Hepatocyte (in vitro differentiated cells): ENCODE data around the gene ABHD8. TPM values are rescaled to one million over a fixed set of nuclear protein-coding genes. Genes with fewer than 3 reads are reported as not detected.

Source experiments
- DNase-seq: peaks from one replicate; pipeline ENCODE4 v3.0.0-alpha.2; 2016; ENCODE audit warnings: low spot score
- H2AFZ ChIP-seq: fragments of 200-600 bp; sonication (generic); 2 replicates; pipeline ENCODE4 v1.6.0; 2016; ENCODE audit warnings: antibody characterized with exemption, mild to moderate bottlenecking
- H3K27ac ChIP-seq: fragments of 200-600 bp; sonication (generic); 2 replicates; pipeline ENCODE4 v1.5.1; 2016; ENCODE audit warnings: mild to moderate bottlenecking
- H3K27me3 ChIP-seq: fragments of 200-600 bp; sonication (generic); 2 replicates; pipeline ENCODE4 v1.6.1; 2016
- H3K36me3 ChIP-seq: fragments of 200-600 bp; sonication (generic); replicated peaks from 2 replicates; pipeline ENCODE4 v1.5.1; 2016; ENCODE audit warnings: low read depth; ENCODE audit not compliant: insufficient read depth
- H3K4me1 ChIP-seq: fragments of 200-600 bp; sonication (generic); 2 replicates; pipeline ENCODE4 v1.5.1; 2016; ENCODE audit warnings: mild to moderate bottlenecking, moderate library complexity; ENCODE audit not compliant: insufficient read depth
- H3K4me2 ChIP-seq: fragments of 200-600 bp; sonication (generic); 2 replicates; pipeline ENCODE4 v1.6.0; 2016
- H3K4me3 ChIP-seq: fragments of 200-600 bp; sonication (generic); 2 replicates; pipeline ENCODE4 v1.5.1; 2016; ENCODE audit warnings: mild to moderate bottlenecking
- H3K79me2 ChIP-seq: fragments of 200-600 bp; sonication (generic); 2 replicates; pipeline ENCODE4 v1.6.0; 2017; ENCODE audit warnings: mild to moderate bottlenecking
- H3K9me2 ChIP-seq: fragments of 200-600 bp; sonication (generic); replicated peaks from 2 replicates; pipeline ENCODE4 v1.6.0; 2017; ENCODE audit warnings: mild to moderate bottlenecking; ENCODE audit not compliant: insufficient read depth
- H3K9me3 ChIP-seq: fragments of 200-600 bp; sonication (generic); 2 replicates; pipeline ENCODE4 v1.5.1; 2016; ENCODE audit warnings: low read depth, mild to moderate bottlenecking
- H4K20me1 ChIP-seq: fragments of 200-600 bp; sonication (generic); 2 replicates; pipeline ENCODE4 v1.6.0; 2016; ENCODE audit warnings: mild to moderate bottlenecking; ENCODE audit not compliant: insufficient read depth, poor library complexity, severe bottlenecking
- CTCF ChIP-seq: fragments of 200-600 bp; sonication (generic); IDR thresholded peaks from 2 replicates; pipeline ENCODE4 v1.5.1; 2016; ENCODE audit warnings: antibody characterized with exemption, mild to moderate bottlenecking; ENCODE audit not compliant: poor library complexity
- EZH2 ChIP-seq: fragments of 200-600 bp; sonication (generic); IDR thresholded peaks from 2 replicates; pipeline ENCODE4 v1.6.1; 2016; ENCODE audit warnings: antibody characterized with exemption, mild to moderate bottlenecking, borderline replicate concordance
- EZH2phosphoT487 ChIP-seq: fragments of 200-600 bp; sonication (generic); IDR thresholded peaks from one replicate; pipeline ENCODE4 v1.6.1; 2018; ENCODE audit warnings: antibody characterized with exemption, mild to moderate bottlenecking, low read depth, moderate library complexity; ENCODE audit not compliant: unreplicated experiment, severe bottlenecking
- WGBS: methylation state at CpG from one replicate; pipeline ENCODE4 v1.1.6; 2016; ENCODE audit warnings: low lambda C conversion rate; ENCODE audit errors: missing lambda C conversion rate; 5-methylcytosine and 5-hydroxymethylcytosine counted together
- polyA plus RNA-seq: library from polyadenylated mRNA; unstranded; fragments of >200 nt; fragmentation: Nextera tagmentation; extraction: Ambion mirVana; gene quantifications from 2 replicates; pipeline ENCODE4 v1.2.1, GENCODE V29; 2016
- total RNA-seq: library from RNA; depleted of rRNA; stranded (reverse); fragments of >200 nt; gene quantifications from 2 replicates; pipeline ENCODE4 v1.2.3, GENCODE V29; 2014

The ABHD8 gene
- total and polyA plus RNA-seq, 2 experiments from 2014 or later = 12.9 to 17.6 TPM

GRCh38 chr19:17332677-17333581 is 29.7 kb upstream of the ABHD8 start:
- DNase-seq = peak; percentile 47
- Histone ChIP-seq H3K4me2 (no peak overlapping the region), H3K27me3 (no peaks in the 10 kb centered on the region), H4K20me1 (no peaks in the 10 kb centered on the region), H3K4me3 (no peak overlapping the region), H3K9me3 (no peaks in the 10 kb centered on the region), H3K4me1 (peaks cover 25% of the 10 kb centered on the region), H2AFZ (no peak overlapping the region), H3K36me3 (no peaks in the 10 kb centered on the region), H3K27ac (no peak overlapping the region), H3K9me2 (no peaks in the 10 kb centered on the region), H3K79me2 (peaks cover 11% of the 10 kb centered on the region)
- WGBS = 96% methylated on average over 44 of the region's 45 CpGs
- TF ChIP-seq EZH2phosphoT487 = no peak
- no peak for TF ChIP-seq CTCF
- no peak for TF ChIP-seq EZH2

DNA sequence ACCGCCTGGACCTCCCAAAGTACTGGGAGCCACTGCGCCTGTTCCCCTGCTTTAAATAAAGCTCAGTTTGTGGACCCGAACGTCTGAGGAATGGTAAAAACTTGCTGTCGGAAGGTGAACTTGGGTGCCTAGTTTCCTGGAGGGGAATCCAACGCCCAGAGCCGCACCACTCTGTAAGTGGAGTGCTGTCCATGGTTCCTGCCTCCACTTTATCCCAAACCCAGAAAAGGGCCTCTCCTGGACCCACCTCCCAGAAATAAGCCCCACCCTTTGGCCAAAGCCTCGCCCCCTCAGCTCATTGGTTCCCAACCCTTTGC is 29.1 kb upstream of the ABHD8 start:
- Histone ChIP-seq H4K20me1 (no peaks in the 10 kb centered on the region), H3K4me2 (no peak overlapping the region), H2AFZ (no peak overlapping the region), H3K27me3 (no peaks in the 10 kb centered on the region), H3K79me2 (peaks cover 9% of the 10 kb centered on the region), H3K9me2 (no peaks in the 10 kb centered on the region), H3K4me3 (no peak overlapping the region), H3K27ac (no peak overlapping the region), H3K36me3 (no peaks in the 10 kb centered on the region), H3K4me1 (peaks cover 25% of the 10 kb centered on the region), H3K9me3 (no peaks in the 10 kb centered on the region)
- DNase-seq = no peak
- TF ChIP-seq EZH2 (no peak), CTCF (no peak), EZH2phosphoT487 (no peak)
- 94% methylated on average over 8 of the region's 8 CpGs for WGBS

DNA sequence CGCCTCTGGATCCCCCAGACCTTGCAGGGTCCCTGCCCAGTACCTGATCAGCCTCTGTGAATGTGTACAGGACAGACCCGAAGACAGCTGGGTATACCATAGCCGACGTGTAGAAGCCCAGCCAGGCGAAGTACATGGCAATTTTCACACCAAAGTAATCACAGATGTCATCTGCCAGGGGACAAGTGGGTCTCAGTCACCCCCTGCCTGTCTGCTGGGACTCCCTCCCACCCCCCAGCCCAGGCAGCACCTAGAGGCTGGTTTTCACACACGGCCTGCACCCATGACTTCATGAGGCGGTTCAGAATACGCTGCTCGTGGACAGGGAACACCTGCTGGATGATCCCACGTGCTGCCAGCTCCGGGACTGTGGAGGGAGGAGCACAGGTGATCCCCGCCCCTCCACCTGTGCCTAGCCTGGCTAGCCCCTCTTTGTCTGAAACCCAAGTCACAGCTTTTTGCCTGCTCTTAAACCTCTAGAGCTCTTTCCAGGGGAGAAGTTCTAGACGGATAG is 27.9 kb upstream of the ABHD8 start:
- TF ChIP-seq CTCF (no peak), EZH2phosphoT487 (no peak), EZH2 (no peak)
- no peaks in the 10 kb centered on the region for H3K27me3 ChIP-seq
- peaks cover 25% of the 10 kb centered on the region for H3K4me1 ChIP-seq
- peaks cover 9% of the 10 kb centered on the region for H3K79me2 ChIP-seq
- no peak overlapping the region for H2AFZ ChIP-seq
- H3K36me3 ChIP-seq = no peaks in the 10 kb centered on the region
- H3K9me3 ChIP-seq = no peaks in the 10 kb centered on the region
- no peak overlapping the region for H3K4me2 ChIP-seq
- 83% methylated on average over 13 of the region's 13 CpGs for WGBS
- no peaks in the 10 kb centered on the region for H4K20me1 ChIP-seq
- no peak overlapping the region for H3K4me3 ChIP-seq
- H3K27ac ChIP-seq = no peak overlapping the region
- no peak for DNase-seq
- no peaks in the 10 kb centered on the region for H3K9me2 ChIP-seq
